Caco-2 (cell line): Measurements from ENCODE around the gene VWA8. TPM values are rescaled to one million over a fixed set of nuclear protein-coding genes. Genes with fewer than 3 reads are reported as not detected.
"Not testable (repeated sequence)": the region's sequence is repeated elsewhere in the genome, so short reads cannot be mapped to it uniquely, and the experiment has no call there.

ENCODE experiments used
- BruUV-seq: library from RNA; stranded (reverse); fragments of 400-500 nt; replicated peaks from 2 replicates; lab custom pipeline; 2021; lab: Mats Ljungman, UMichigan
- CTCF ChIA-PET: fragments of 300-600 bp; sonication (Branson Sonifier 250); formaldehyde crosslinking; loops from one replicate; lab custom pipeline; 2022; ENCODE audit warnings: antibody characterized with exemption; lab: Charles Lee
- POLR2A ChIA-PET: fragments of 300-600 bp; sonication (Branson Sonifier 250); formaldehyde crosslinking; loops from one replicate; lab custom pipeline; 2022; ENCODE audit warnings: antibody characterized with exemption; lab: Charles Lee
- DNase-seq, 2 experiments: peaks; one replicate each; pipeline versions ENCODE4 v3.0.0 to v3.0.0-alpha.2; 2020 to 2022
- H3K27me3 ChIP-seq: replicated peaks from 2 replicates; pipeline ENCODE4 v1.6.0; 2011; ENCODE audit warnings: low read length; ENCODE audit not compliant: control insufficient read depth, insufficient read depth
- H3K36me3 ChIP-seq: 2 replicates; pipeline ENCODE4 v1.5.1; 2011; ENCODE audit warnings: low read length; ENCODE audit not compliant: control insufficient read depth, insufficient read depth
- H3K4me1 ChIP-seq: fragments of 250-450 bp; sonication (Bioruptor Pico); 2 replicates; pipeline ENCODE4 v1.5.1; 2020; ENCODE audit warnings: mild to moderate bottlenecking
- H3K4me3 ChIP-seq: 2 replicates; pipeline ENCODE4 v1.5.1; 2011; ENCODE audit warnings: low read depth, mild to moderate bottlenecking, control low read depth, low read length
- H3K9me3 ChIP-seq: fragments of 250-450 bp; sonication (Bioruptor Pico); 2 replicates; pipeline ENCODE4 v1.5.1; 2020; ENCODE audit warnings: mild to moderate bottlenecking, moderate library complexity
- H3K27ac Mint-ChIP-seq: one replicate; pipeline ENCODE4 v1.8.0; 2022; ENCODE audit warnings: mixed read lengths; ENCODE audit not compliant: unreplicated experiment
- H3K27me3 Mint-ChIP-seq: one replicate; pipeline ENCODE4 v1.8.0; 2022; ENCODE audit warnings: mixed read lengths; ENCODE audit not compliant: insufficient read depth, unreplicated experiment
- H3K36me3 Mint-ChIP-seq: one replicate; pipeline ENCODE4 v1.8.0; 2022; ENCODE audit warnings: mild to moderate bottlenecking, mixed read lengths; ENCODE audit not compliant: insufficient read depth, unreplicated experiment
- H3K4me1 Mint-ChIP-seq: one replicate; pipeline ENCODE4 v1.8.0; 2022; ENCODE audit warnings: low read depth, mixed read lengths; ENCODE audit not compliant: unreplicated experiment
- H3K4me3 Mint-ChIP-seq: one replicate; pipeline ENCODE4 v1.8.0; 2022; ENCODE audit warnings: mild to moderate bottlenecking, moderate library complexity, mixed read lengths; ENCODE audit not compliant: unreplicated experiment
- H3K9me3 Mint-ChIP-seq: one replicate; pipeline ENCODE4 v1.8.0; 2022; ENCODE audit warnings: mixed read lengths; ENCODE audit not compliant: unreplicated experiment
- intact Hi-C: fragments of 100-400 bp; cut with micrococcal nuclease; formaldehyde crosslinking; loops from one replicate; pipeline ENCODE4 v1.10.0; 2022; ENCODE audit not compliant: unreplicated experiment
- total RNA-seq: library from RNA; stranded (reverse); gene quantifications from 2 replicates; pipeline ENCODE4 v1.2.3, GENCODE V29; 2022
- TF ChIP-seq, protein P1 (sequence below), 2 experiments: fragments of 200-600 bp in 1 of 2; IDR thresholded peaks; 1 replicate in 1 of 2; 2 replicates in 1 of 2; pipeline versions ENCODE4 v1.5.1 to v1.8.0; 2011 to 2022; ENCODE audit warnings: antibody characterized with exemption in 1 of 2, control low read depth in 1 of 2, inconsistent platforms in 1 of 2, low read depth in 1 of 2, low read length in 1 of 2, mild to moderate bottlenecking in 1 of 2, moderate library complexity in 1 of 2; ENCODE audit not compliant: insufficient read depth in 1 of 2, severe bottlenecking in 1 of 2, unreplicated experiment in 1 of 2

The VWA8 gene
- total RNA-seq, 1 experiment from 2014 or later = 20.7 TPM

DNA sequence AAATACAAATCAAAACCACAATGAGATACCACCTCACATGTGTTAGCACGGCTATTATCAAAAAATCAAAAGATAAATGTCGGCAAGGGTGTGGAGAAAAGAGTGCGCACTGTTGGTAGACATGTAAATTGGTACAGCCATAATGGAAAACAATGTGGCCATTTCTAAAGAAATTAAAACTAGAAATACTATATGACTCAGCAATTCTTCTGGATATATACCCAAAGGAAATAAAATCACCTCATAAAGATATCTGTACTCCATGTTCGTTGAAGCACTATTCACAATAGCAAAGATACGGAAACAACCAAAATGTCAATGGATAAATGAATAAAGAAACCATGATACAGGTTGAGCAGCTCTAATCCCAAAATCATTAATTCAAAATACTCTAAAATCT lies 30.8 kb downstream of the VWA8 start:
- CTCF ChIA-PET = no interaction called here
- Histone ChIP-seq H3K4me3 (no peak overlapping the region), H3K9me3 (peaks cover under 1% of the 10 kb centered on the region; the same call in 1 of the 2 replicates), H3K36me3 (no peaks in the 10 kb centered on the region), H3K4me1 (peaks cover 4% of the 10 kb centered on the region; the same call in 1 of the 2 replicates), H3K27me3 (no peaks in the 10 kb centered on the region)
- Mint-ChIP-seq H3K27ac (no peak overlapping the region), H3K9me3 (peaks cover 7% of the 10 kb centered on the region), H3K36me3 (peaks cover 6% of the 10 kb centered on the region), H3K4me1 (peaks cover 6% of the 10 kb centered on the region), H3K27me3 (no peaks in the 10 kb centered on the region), H3K4me3 (no peak overlapping the region)
- no peak for DNase-seq
- intact Hi-C loops = no loop called here
- no TSS peak for BruUV-seq
- TF ChIP-seq, protein P1, sequence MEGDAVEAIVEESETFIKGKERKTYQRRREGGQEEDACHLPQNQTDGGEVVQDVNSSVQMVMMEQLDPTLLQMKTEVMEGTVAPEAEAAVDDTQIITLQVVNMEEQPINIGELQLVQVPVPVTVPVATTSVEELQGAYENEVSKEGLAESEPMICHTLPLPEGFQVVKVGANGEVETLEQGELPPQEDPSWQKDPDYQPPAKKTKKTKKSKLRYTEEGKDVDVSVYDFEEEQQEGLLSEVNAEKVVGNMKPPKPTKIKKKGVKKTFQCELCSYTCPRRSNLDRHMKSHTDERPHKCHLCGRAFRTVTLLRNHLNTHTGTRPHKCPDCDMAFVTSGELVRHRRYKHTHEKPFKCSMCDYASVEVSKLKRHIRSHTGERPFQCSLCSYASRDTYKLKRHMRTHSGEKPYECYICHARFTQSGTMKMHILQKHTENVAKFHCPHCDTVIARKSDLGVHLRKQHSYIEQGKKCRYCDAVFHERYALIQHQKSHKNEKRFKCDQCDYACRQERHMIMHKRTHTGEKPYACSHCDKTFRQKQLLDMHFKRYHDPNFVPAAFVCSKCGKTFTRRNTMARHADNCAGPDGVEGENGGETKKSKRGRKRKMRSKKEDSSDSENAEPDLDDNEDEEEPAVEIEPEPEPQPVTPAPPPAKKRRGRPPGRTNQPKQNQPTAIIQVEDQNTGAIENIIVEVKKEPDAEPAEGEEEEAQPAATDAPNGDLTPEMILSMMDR (IDR thresholded peaks at IDR 0.05; ENCODE audit: insufficient read depth in 1 of 2, low read depth in 1 of 2, low read length in 1 of 2, severe bottlenecking in 1 of 2, unreplicated experiment in 1 of 2) = no peak
- POLR2A ChIA-PET = no interaction called here

DNA sequence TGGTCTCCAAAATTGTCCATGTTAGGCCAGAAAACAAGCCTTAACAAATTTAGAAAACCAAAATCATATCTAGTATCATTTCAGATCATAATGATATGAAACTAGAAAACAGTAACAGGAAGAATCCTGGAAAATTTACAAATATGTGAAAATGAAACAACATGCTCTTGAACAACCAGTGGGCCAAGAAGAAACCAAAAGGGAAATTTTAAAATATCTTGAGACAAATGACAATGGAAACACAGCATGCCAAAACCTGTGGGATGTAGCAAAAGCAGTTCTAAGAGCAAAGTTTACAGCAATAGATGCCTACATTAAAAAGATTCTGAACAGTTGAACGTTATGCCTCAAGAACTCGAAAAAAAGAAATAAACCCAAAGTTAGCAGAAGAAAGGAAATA lies 32.6 kb downstream of the VWA8 start:
- no peak overlapping the region for H3K4me3 ChIP-seq
- TF ChIP-seq, protein P1 (IDR thresholded peaks at IDR 0.05; ENCODE audit: insufficient read depth in 1 of 2, low read depth in 1 of 2, low read length in 1 of 2, severe bottlenecking in 1 of 2, unreplicated experiment in 1 of 2) = no peak
- CTCF ChIA-PET = no interaction called here

DNA sequence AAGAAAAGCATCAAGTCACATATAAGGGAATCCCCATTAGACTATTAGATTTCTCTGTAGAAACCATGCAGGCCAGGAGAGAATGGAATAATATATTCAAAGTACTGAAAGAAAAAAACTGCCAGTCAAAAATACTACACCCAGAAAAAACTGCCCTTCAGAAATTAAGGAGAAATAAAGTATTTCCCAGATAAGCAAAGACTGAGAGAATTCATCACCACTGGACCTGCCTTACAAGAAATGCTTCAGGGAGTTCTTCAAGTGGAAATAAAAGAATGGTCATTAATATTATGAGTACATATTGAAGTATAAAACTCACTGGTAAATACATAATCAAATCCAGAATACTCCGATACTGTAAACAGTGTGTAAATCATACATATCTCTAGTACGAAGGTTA lies 35.9 kb downstream of the VWA8 start:
- no peak for DNase-seq
- POLR2A ChIA-PET = no interaction called here
- Histone ChIP-seq H3K9me3 (peaks cover 3% of the 10 kb centered on the region; the same call in 1 of the 2 replicates), H3K4me3 (no peak overlapping the region), H3K27me3 (no peaks in the 10 kb centered on the region), H3K36me3 (no peaks in the 10 kb centered on the region), H3K4me1 (no peaks in the 10 kb centered on the region)
- Mint-ChIP-seq H3K9me3 (peaks cover 24% of the 10 kb centered on the region), H3K36me3 (peaks cover 6% of the 10 kb centered on the region), H3K27ac (no peak overlapping the region), H3K4me3 (no peak overlapping the region), H3K4me1 (no peaks in the 10 kb centered on the region), H3K27me3 (no peaks in the 10 kb centered on the region)
- no TSS peak for BruUV-seq
- CTCF ChIA-PET = no interaction called here
- TF ChIP-seq, protein P1 (IDR thresholded peaks at IDR 0.05; ENCODE audit: insufficient read depth in 1 of 2, low read depth in 1 of 2, low read length in 1 of 2, severe bottlenecking in 1 of 2, unreplicated experiment in 1 of 2) = no peak
- intact Hi-C loops = no loop called here

More for the DNA sequence above, 32.6 kb downstream of the VWA8 start:
- Histone ChIP-seq H3K27me3 (no peaks in the 10 kb centered on the region), H3K36me3 (no peaks in the 10 kb centered on the region), H3K4me1 (no peaks in the 10 kb centered on the region), H3K9me3 (peaks cover 3% of the 10 kb centered on the region; the same call in 1 of the 2 replicates)
- no peak overlapping the region for H3K27ac Mint-ChIP-seq
- no TSS peak for BruUV-seq
- no peak for DNase-seq
- H3K9me3 Mint-ChIP-seq = peaks cover 24% of the 10 kb centered on the region
- no peaks in the 10 kb centered on the region for H3K27me3 Mint-ChIP-seq
- peaks cover 6% of the 10 kb centered on the region for H3K36me3 Mint-ChIP-seq
- no peaks in the 10 kb centered on the region for H3K4me1 Mint-ChIP-seq
- POLR2A ChIA-PET = no interaction called here
- intact Hi-C loops = no loop called here
- H3K4me3 Mint-ChIP-seq = no peak overlapping the region

DNA sequence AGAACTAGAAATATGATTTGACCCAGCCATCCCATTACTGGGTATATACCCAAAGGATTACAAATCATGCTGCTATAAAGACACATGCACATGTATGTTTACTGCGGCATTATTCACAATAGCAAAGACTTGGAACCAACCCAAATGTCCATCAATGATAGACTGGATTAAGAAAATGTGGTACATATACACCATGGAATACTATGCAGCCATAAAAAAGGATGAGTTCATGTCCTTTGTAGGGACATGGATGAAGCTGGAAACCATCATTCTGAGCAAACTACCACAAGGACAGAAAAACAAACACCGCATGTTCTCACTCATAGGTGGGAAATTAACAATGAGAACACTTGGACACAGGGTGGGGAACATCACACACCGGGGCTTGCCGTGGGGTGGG lies 38.0 kb downstream of the VWA8 start:
- H3K36me3 Mint-ChIP-seq, H3K9me3 ChIP-seq, H3K27me3 ChIP-seq, H3K4me1 Mint-ChIP-seq, POLR2A ChIA-PET, BruUV-seq, H3K4me1 ChIP-seq, H3K27ac Mint-ChIP-seq, CTCF ChIA-PET, H3K4me3 Mint-ChIP-seq, intact Hi-C loops, H3K4me3 ChIP-seq, H3K36me3 ChIP-seq, H3K27me3 Mint-ChIP-seq, DNase-seq: not testable (repeated sequence)
- H3K9me3 Mint-ChIP-seq = peaks cover 24% of the 10 kb centered on the region
